GM19324 (cell line): ENCODE data around the gene CD47.

Source experiments
- ATAC-seq: cut with Tn5 transposase; IDR thresholded peaks from one replicate; pipeline ENCODE4 v1.9.1; 2021; ENCODE audit warnings: mild to moderate bottlenecking, moderate library complexity; ENCODE audit not compliant: unreplicated experiment, low FRiP score

CD47 gene

DNA sequence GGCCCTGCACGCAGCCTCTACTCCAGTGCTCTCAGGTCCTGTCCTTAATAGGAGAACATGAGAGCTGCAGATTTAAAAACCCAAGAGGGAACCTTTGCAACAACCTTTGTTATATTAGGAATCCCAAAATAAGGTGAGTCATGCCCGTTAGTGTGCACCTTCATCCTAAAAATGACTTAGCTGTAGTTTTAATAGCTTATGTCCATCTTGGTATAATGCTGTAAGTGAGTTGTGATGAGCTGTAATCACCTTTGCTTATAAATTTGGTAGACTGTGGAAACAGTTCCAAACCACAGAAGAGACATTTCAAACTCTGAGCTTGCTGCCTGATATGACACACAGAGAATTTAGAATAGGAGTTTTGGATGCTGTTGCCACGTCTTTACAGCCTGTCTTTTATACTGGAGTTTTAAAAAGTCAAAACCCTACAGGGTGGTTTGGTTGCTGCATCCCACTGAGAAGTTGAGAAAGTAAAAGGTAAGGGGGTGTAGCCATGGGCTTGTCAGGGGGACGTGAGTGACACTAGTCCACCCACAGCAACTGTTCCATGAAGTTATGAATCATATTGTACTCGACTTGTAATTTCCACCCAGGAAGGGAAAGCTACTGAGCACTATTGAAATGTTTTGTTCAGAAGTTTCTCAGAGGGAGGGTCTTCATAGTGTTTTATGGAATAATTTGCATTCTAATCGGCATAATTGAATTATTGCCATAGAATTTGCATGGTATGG is 27.4 kb upstream of the CD47 start:
- no peak for ATAC-seq

DNA sequence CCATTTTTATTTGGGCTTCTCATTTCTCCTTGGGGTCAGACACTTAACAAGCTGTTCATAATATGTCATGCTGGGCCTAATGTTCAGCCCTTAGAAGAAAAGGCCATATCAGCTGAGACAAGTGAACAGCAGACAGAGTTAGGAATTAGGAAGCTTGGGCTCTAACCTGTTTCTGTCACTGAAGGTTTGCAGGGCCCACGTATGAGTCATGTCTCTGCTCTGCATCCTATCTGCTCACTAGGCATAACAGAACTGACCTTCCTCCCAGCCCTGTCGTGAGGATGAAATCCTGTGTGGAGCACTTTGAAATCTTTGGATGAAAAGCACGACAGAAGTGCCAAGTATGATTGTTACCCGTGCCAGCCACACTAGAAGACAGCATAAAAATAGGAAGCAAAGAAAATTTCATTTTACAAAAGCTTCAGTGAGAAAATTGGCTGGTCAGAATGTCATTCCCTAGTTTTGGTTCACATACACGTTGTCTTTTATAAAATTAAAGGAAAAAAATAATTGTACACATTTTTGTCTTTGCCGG is 26.5 kb upstream of the CD47 start:
- ATAC-seq, result no peak

DNA sequence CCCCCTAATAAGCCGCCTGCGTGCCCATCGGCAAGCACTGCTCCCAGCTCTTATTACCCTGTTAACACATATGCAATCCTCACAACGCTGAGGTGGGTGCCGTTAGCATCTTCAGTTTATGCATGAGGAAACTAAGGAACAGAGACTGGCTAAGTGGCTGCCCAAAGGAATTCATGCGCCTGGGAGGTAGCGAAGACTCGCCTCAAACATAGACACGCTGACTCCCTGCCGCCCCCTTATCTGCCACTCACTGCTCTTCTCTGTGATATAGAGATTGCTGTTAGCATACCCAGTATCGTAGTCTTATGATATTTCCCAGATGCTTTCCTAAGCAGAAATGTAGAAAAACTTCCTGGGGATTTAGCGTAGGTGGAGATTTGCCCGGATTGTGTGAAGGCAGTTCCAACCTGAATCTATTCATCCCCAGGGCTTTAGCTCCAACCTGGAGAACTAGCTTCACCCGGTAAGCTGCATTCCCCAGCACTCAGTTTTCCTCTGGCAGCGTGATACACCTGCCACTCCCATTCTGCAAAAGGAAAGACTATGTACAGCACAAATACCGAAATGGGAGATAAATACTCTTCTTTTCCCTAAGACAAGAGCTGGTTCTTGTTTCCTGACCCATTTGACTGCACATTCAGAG is 23.7 kb upstream of the CD47 start:
- no peak for ATAC-seq

DNA sequence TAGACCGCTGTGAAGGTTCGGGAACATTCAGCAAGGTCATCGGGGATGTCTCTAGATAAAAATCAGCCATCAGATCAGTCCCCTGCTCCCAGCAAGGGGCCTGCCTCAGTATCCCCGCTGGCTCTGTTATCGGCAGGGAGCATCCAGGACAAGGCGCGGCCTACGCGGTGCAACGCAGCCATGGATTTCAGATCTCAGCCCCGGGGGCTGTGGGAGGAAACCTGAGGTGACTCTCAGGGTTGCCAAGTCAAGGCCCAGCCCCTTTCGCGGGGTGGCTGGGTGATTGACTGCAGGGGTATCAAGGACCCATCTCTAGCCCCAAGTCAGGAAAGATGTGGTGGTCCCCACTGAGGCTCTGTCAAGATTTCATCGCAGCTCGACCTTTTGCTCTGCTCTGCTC is 23.1 kb upstream of the CD47 start:
- no peak for ATAC-seq

DNA sequence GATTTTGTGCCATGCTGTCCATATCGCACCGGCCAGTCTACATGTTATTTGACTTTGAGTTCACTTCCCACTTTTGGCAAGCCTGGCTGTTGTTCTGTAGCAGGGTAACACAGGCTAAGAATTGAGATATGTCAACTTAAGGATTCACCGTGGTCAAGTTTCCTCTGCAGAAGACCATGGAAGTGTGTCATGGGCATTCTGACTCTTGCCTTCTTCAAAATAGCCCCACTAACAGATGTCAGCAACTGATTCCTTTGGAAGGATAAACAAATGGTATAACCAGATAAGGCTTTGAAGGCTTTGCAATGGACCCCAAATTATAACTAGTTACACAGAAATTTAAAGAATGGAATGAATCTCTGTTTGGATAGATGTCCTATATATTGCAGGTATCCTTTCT is 20.1 kb upstream of the CD47 start:
- no peak for ATAC-seq

DNA sequence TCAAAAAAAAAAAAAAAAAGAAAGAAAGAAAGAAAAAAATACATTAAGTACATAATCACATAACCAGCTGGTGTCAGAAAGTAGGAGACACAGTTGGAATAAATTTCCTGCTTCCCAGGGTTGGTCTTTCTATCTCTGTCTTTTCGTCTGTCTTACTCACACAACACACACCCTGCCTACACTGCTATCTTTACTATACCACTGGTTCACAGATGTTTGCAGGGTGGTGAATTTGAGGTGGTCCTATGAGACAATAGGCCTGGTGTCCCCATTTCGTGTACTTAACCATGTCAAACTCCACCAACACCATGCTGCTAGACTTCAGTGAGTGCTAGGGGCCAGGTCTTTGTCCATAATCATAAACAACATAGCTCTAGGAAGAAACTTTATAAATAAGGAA is 17.6 kb upstream of the CD47 start:
- no peak for ATAC-seq

DNA sequence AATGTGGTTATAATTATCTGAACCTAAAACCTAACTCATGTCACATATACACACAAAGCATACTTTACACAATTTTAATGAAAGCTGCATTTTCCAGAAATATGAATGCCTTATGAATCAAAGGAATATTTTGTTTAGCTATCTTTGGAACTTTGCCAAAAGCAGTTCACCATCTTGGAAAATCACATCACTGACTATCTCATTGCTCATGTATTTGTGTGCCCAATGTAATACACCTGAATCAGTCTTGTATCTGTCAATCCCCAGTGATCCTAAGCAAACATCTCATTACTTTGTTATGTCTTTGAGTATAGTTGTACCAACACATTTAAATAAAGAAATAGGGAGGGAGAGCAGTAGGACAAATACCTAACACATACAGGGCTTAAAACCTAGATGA is 15.6 kb upstream of the CD47 start:
- ATAC-seq, result no peak

DNA sequence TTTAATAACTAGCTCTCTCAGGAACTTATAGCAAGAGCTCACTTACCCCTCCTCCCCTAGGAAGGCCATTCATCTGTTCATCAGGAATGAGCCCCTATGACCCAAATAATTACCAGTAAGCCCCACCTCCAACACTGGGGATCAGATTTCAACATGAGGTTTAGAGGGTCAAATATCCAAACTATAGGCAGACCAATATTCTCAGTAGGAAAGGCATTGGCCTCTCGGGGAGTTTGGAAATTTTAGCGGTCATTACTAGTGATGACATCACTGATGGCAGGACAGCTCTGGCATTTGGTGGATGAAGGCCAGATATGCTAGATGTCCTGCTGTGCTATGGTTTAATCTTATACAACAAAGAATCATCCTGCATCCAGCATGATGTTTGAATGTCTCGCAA is 15.2 kb upstream of the CD47 start:
- ATAC-seq, result no peak

DNA sequence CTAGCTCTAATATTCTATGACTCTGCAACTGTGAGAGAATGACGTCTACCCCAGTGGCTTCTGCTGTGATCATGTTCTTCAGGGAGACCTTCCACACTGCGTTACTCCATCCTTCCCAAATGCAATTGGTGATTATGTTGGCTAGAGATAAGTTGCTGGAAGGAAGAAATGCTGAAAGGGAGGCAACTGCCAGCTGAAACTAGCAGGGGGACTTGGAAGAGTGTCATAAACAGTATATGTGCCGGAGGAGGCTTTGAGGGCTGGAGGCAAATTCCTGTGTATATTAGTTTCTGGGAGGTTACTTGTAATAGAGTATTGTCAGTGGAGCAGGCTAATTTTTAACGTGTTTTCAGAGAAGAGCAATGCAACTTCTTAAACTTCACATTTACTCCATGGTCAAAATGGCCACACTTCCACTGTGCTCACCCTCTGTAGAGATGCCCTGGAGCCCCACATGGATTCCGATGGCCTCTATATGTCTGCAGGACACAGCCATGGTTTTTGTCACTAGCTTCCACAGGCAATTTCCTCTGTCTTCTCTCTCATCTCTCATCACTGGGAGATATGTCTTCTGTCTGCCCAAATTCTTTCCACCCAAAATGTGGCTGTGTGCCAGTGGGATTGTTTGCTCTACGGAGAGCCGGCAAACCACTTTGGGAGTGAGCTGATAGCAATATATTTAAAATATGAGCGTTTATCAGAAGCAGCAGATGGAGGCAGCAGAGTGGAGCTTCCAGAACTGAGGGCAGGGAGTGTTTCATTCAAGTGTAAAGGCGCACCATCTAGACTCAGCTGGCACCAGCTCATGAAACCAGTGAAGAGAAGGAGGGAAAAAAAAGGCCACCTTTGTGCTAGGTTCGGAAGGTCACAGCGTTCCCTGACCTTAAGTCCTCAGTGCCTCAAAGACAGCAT is 13.3 kb upstream of the CD47 start:
- ATAC-seq, result no peak

DNA sequence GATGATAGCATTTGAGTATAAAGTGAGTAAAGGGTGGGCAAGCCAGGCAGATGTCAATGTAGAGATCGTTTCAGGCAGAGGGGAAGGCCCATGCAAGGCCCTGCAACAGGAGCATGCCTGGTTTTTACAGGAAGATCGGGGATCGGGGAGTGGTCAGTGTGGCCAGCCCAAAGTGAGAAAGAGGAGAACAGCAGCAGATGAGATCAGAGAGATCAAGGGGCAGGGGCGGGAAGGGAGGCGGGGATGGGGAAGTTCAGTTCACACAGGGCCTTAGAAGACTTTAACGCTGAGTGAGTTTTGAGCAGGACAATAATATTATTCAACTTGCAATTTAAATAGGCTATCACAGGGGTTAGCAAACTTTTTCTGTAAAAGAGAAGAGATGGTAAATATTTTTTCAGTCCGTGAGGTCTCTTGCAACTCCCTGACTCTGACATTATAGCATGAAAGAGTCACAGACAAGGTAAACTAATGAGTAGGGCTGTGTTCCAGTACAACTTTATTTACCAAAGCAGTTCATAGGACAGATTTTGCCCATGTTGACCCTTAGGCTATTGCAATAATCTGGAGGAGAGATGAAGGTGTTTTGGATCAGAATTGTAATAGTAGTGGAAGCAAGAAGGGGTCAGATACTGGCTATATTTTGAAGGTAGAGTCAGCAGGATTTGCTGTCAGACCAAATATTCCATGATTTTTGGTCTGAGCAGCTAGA is 12.4 kb upstream of the CD47 start:
- ATAC-seq, result no peak

DNA sequence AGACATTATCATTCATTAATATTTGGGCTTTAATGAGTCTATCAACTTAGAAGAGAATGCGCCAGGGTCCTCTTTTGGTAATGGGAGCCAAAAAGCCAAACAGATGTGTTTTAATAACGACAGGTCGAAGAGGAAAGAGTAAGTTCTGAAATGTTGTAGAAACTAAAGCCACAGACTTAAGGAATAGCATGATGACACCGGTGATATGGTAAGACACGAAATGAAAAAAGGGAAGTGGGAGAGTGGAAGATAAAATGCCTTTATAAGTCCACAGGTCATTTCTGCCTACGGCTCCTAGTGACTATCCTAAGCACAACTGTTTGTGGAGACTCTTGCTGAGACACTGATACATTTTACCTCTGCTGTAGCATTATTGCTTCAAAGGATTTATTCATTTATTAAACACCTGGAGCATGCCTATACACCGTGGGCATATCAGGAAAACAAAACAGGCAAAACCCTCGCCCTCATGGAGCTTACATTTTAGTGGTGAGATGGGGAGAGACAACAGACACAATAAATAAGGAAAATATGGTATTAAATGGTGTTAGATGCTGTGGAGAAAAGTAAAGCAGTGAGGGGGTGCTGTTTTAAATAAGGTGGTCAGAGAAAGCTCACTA is 11.7 kb upstream of the CD47 start:
- no peak for ATAC-seq

DNA sequence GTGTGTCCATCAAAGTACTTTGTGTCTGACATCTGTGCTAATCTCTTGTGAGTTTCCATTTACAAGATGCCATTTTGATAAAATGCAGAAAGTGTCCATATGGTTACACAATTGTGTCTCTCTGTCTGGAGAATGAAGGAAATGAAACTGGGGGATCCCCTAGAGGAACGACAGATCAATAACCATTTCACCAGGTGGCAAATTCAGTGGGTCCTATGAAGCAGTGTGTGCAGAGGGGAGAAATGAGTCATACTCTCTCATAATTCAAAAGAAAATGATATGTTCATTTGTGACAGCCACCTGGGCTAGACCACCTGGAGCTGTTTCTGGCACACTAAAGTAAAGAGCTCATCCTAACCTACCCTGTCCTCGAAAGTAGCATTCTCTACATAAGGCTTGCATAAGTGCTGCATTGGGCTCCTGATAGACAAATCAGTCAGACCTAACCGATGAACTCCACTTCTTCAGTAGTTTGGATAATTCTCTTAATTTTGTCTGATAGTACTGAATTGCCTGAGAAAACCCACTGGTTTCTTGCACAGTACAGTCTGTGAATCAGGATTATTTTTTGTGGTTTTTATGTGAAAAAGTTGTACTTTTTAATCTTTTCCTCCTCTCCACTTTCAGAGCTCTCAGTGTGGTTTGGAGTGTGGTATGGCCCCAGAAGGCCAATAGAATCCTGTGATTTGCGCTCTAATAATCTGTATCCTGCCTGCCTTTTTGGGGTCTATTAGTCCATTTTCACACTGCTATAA is 10.3 kb upstream of the CD47 start:
- ATAC-seq, result peak; percentile 94

DNA sequence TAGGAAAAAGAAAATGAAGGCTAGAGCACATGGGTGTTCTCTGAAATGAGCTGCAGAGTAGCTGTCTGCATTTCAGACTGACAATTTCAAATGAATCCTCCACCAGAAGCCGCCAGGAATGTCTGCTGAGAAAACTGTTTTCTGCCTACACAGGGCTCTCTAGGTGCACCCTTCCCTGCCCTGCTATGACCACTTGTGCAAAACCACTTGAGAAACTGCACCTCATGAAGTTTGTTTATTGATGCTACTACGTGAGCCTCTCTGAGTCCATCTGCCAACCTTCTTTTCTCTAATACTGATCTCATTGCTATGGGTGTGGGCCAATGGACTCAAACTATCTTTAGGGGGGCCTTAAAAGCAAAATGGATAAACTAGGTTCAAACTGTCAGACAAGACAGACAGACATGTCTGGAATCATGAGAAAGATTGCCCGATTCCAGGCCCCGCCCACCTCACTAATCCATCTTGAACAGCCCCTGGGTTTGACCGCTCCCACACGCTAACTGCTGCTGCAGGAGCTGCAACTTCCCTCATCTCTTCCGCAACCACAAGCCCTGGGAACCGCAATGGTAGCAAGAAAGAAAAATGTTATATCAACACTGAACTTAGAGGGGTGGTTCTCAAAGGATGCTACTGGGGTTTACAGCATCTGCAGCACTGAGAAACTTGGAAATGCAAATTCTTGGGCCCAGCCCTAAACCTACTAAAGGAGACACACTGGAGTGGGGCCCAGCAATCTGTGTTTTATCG is 9.0 kb upstream of the CD47 start:
- ATAC-seq, result peak; percentile 5

DNA sequence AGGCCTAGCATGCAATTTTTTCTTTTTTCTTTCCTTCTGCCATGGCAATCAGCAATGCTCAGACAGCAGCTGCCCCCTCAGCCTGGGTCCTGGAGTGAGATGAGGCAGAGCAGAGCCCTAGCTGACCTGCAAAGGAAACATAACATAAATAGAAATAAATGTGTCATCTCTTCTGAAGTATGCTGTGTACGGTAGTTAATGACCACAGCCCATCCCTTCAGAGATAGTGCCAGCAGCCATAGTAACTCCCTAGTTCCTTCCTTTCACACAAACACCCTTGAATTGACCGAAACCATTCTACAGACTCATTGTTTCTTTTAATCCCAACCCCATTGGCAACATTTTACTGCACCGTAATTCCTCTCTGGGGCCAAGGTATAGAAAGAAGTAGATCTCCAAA is 8.4 kb upstream of the CD47 start:
- ATAC-seq, result no peak

DNA sequence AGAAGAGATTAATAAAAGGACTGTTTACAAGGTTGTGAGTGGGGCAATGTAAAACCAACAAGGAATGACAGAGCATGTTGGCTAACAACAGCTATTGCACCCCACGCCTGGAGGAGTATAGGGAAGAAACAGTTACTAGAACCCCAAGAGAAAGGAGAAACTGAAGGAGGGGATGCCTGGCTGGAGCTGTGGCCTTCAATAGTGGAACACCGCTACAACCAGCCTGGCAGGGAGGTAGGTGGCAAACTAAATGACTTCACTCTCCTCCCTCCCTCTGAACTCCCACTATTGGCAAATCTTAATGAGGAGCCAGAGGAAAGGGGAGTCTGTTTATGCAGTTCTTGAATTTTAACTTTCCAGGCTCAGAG is 7.2 kb upstream of the CD47 start:
- ATAC-seq, result no peak

DNA sequence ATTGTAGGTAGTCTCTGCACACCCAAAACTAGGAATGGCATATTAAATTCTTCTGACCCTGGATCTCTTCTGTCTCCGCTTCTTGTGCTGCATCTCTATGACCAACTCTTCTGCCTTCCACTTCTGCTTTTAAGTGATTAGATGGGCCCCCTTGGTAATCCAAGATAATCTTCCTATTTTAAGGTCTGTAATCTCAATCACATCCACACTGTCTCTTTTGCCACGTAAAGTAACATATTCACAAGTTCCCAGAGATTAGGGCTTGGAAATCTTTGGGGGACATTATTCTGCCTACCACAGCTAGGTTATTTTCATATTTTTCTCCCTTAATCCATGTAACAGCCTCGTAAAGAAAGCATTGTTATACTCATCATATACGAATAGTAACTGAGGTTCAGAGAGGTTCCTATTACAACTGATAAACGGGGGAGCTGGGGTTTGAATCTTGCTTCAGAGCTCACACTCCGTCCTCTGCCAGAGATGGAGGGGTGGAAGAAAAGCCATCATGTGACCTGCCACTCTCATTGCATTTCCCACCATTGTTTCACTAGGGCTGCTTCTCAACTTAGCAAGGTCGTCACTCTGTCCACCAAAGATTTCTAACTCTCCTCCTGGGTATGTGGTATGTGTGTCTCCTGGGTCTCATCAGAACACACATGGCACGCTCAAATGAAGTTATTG is 6.6 kb upstream of the CD47 start:
- ATAC-seq, result no peak

DNA sequence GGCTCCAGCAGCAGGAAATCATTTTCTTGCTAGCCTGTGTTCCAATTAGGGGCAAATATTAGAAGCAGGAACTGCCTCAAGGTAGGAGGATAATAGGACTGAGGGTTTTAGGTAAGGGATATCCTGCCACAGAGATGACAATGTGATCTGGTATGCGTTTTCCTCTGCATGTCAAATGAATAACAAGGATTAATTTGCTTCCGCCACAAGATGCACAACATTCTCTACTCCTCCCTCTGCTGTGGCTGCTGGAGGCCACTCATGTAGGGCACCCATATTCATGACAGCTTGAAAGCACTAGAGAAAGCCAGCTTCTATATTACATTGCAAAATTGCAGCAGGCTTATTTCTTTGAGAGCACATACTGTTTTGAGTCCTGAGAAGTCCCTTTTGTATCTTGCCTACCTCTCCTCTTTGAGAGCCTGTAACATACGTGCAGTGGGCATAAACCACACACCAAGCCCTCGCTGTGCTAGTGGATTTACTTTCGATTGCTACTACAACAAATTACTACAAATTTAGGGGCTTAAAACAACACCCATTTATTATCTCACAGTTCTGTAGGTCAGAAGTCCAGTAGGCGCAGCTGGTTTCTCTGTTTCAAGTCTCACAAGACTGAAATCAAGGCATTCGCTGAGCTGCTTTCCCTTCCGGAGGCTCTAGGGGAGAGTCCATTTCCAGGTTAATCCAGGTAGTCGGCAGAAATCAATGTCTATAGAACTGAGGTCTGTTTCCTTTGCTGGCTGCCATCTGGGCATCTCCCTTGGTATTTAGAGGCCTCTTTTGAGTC is 5.9 kb upstream of the CD47 start:
- ATAC-seq, result no peak
